Esophagus squamous epithelium (tissue), 5 donors: ENCODE data around the gene DDX53. TPM values are rescaled to one million over a fixed set of nuclear protein-coding genes. Genes with fewer than 3 reads are reported as not detected.

Source experiments
- DNase-seq: peaks from one replicate; lab custom pipeline; 2025; lab: John Stamatoyannopoulos, UW
- H3K27ac ChIP-seq, 4 donors: fragments of 200-600 bp; sonication (generic); one replicate each; pipeline ENCODE4 v1.5.1; 2016 to 2019; ENCODE audit warnings: mild to moderate bottlenecking in 1 of 4
- H3K27me3 ChIP-seq, 4 donors: fragments of 200-600 bp; sonication (generic); 1 replicate in 3 of 4; 2 replicates in 1 of 4; pipeline versions ENCODE4 v1.5.1 to v1.6.0; 2017 to 2021; ENCODE audit warnings: antibody characterized with exemption in 1 of 4
- H3K36me3 ChIP-seq, 3 donors: fragments of 200-600 bp; sonication (generic); one replicate each; pipeline ENCODE4 v1.5.1; 2016 to 2019
- H3K4me1 ChIP-seq, 3 donors: fragments of 200-600 bp; sonication (generic); one replicate each; pipeline ENCODE4 v1.5.1; 2017 to 2019
- H3K4me3 ChIP-seq, 4 donors: fragments of 200-600 bp; sonication (generic); 1 replicate in 3 of 4; 2 replicates in 1 of 4; pipeline ENCODE4 v1.5.1; 2016 to 2019; ENCODE audit warnings: mild to moderate bottlenecking in 2 of 4, moderate library complexity in 1 of 4
- H3K9me3 ChIP-seq, 3 donors: fragments of 200-600 bp; sonication (generic); one replicate each; pipeline ENCODE4 v1.5.1; 2016 to 2019
- CTCF ChIP-seq, 6 experiments: fragments of 450-650 bp in 4 of 6; fragments of 200-600 bp in 2 of 6; sonication (generic) in 2 of 6; IDR thresholded peaks; one replicate each; pipeline ENCODE4 v1.5.1; 2016 to 2019; ENCODE audit warnings: antibody characterized with exemption in 6 of 6, mild to moderate bottlenecking in 4 of 6, moderate library complexity in 4 of 6
- POLR2A ChIP-seq, 4 donors: fragments of 450-650 bp; IDR thresholded peaks; one replicate each; pipeline ENCODE4 v1.6.1; 2017; ENCODE audit warnings: antibody characterized with exemption in 4 of 4, mild to moderate bottlenecking in 4 of 4, moderate library complexity in 3 of 4
- WGBS, 2 donors: methylation state at CpG; one replicate each; pipeline ENCODE4 v1.1.5; 2018; 5-methylcytosine and 5-hydroxymethylcytosine counted together
- intact Hi-C: fragments of 100-400 bp; cut with DNase I; formaldehyde crosslinking; loops from one replicate; pipeline ENCODE4 v1.15.0; 2022
- total RNA-seq, 4 donors: library from RNA; depleted of rRNA; stranded (reverse); fragments of >200 nt; gene quantifications; one replicate each; pipeline ENCODE4 v1.1.0, GENCODE V29; 2016
- donor health status: DM: yes; HTN: yes; CAD: no.

Gene DDX53
- total RNA-seq, 4 donors from 2014 or later: not detected

DNA sequence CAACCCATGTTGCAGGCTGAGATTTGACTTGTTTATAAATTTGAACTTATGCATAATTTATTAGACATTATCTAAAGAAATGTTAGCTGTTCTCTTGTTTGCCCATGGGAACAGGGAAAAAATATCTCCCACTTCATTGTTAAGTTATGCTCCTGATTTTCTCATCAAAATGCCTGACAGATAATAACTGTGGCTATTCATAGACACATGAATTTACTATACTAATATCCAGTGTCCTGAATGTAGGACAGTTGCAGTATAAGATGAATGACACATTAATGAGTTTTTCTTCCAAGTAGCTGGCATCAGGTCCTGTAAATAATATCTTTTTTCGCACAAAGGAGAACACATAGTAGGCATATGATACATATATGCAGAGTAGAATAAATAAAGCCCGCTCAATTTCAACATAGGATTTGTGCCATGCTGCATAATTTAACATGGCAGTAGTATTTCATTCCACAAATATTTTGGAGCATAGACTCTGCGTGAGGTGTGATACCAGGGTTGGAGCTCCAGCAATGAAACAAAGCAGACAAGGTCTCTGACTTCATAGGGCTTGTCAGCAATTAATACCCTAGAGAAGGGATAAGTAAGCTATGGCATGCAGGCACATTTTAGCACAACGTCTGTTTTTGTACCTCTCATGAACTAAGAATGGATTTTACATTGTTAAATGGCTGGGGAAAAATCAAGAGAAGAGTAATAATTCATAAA, 40.4 kb upstream of the DDX53 start:
- Histone ChIP-seq H3K27me3 (no peaks in the 10 kb centered on the region), H3K4me1 (no peaks in the 10 kb centered on the region), H3K27ac (no peak overlapping the region), H3K4me3 (no peak overlapping the region), H3K9me3 (no peaks in the 10 kb centered on the region), H3K36me3 (no peaks in the 10 kb centered on the region)
- DNase-seq: no peak
- WGBS, 2 donors: 70% methylated on average over 4 of the region's 4 CpGs
- TF ChIP-seq CTCF (IDR thresholded peaks at IDR 0.05) (no peak), POLR2A (IDR thresholded peaks at IDR 0.05) (no peak)
- intact Hi-C loops: no loop called here

DNA sequence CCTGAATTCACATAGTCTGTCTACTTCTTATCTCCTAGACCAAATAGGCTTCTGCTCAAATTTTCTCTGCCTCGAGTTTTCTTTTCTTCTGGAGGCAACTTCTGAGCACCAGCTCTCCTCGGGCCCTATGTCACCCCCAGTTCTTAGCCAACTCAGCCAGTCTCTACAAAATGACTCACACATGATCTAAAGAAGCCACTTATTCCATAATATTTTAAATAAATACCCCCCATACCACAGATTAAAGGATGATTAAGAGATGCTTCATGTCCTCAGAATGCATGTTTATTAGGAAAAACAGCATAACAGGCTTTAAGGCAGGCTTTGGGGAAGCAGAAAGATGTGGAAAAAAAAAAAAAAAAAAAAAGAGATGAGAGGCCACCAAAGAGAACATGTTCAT, 36.6 kb upstream of the DDX53 start:
- 47 to 67% methylated on average over 1 to 2 of the region's 2 CpGs for WGBS, 2 donors
- TF ChIP-seq POLR2A (IDR thresholded peaks at IDR 0.05) (no peak), CTCF (IDR thresholded peaks at IDR 0.05) (no peak)
- Histone ChIP-seq H3K27me3 (no peaks in the 10 kb centered on the region), H3K27ac (no peak overlapping the region), H3K4me3 (no peak overlapping the region), H3K9me3 (no peaks in the 10 kb centered on the region), H3K36me3 (no peaks in the 10 kb centered on the region), H3K4me1 (no peaks in the 10 kb centered on the region)
- DNase-seq: no peak
- intact Hi-C loops: no loop called here

- no peak for TF ChIP-seq POLR2A (IDR thresholded peaks at IDR 0.05)
- no peak for TF ChIP-seq CTCF (IDR thresholded peaks at IDR 0.05)
- 76 to 93% methylated on average over 2 of the region's 2 CpGs for WGBS, 2 donors
- no peaks in the 10 kb centered on the region for H3K27me3 ChIP-seq
- H3K36me3 ChIP-seq: no peaks in the 10 kb centered on the region
- H3K4me3 ChIP-seq: no peak overlapping the region
- H3K9me3 ChIP-seq: no peaks in the 10 kb centered on the region
- intact Hi-C loops: no loop called here
- H3K4me1 ChIP-seq: no peaks in the 10 kb centered on the region
- no peak overlapping the region for H3K27ac ChIP-seq
- no peak for DNase-seq
These were observed 31.3 kb upstream of the DDX53 start for GRCh38 chrX:22968494-22968893.

DNA sequence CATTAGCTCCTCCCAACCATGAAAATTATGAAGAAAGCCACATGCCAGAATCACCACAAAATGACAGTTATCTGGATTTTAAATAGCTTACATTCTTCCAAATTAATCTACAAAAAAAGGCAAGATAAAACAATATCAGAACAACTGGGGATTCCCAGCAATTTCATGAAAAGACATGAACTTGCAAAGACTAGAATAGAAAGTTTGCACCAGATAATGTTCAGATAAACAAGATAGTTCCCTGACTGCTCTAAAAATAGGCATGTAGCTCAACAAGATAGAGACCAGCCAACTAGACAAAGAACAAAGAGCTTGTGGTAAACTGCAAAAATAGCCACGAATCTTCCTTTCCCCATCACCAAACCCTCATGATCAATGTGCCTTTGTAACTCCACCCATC, 30.3 kb upstream of the DDX53 start:
- intact Hi-C loops: no loop called here
- no peaks in the 10 kb centered on the region for H3K4me1 ChIP-seq
- H3K27ac ChIP-seq: no peak overlapping the region
- H3K9me3 ChIP-seq: no peaks in the 10 kb centered on the region
- no peaks in the 10 kb centered on the region for H3K36me3 ChIP-seq
- H3K27me3 ChIP-seq: no peaks in the 10 kb centered on the region
- no peak for DNase-seq
- 11 to 15% methylated on average over 1 of the region's 1 CpG for WGBS, 2 donors
- TF ChIP-seq CTCF (IDR thresholded peaks at IDR 0.05) (no peak), POLR2A (IDR thresholded peaks at IDR 0.05) (no peak)
- no peak overlapping the region for H3K4me3 ChIP-seq

DNA sequence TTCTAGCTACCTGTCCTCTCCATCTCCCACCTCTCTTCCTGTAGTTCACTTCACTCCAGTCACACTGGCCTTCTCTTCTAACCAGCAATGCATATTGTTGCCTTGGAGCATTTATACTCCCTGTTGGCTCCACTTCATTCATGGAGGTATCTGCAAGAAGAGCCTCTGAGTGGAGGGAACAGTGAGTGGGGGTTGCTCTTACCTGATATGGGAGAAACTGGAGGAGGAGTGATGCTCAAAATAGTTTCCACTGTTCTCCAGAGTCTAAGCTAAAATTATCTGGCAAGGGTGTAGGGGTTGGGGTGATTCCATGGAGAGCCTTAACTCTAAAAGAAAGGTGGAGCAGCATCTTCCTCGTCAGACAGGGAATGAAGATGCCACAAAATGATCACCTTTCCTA, 28.9 kb upstream of the DDX53 start:
- WGBS, 2 donors: 56 to 100% methylated on average over 1 of the region's 1 CpG
- no peak for DNase-seq
- intact Hi-C loops: no loop called here
- H3K36me3 ChIP-seq: no peaks in the 10 kb centered on the region
- H3K4me3 ChIP-seq: no peak overlapping the region
- no peaks in the 10 kb centered on the region for H3K4me1 ChIP-seq
- no peaks in the 10 kb centered on the region for H3K27me3 ChIP-seq
- no peaks in the 10 kb centered on the region for H3K9me3 ChIP-seq
- no peak overlapping the region for H3K27ac ChIP-seq
- no peak for TF ChIP-seq POLR2A (IDR thresholded peaks at IDR 0.05)
- TF ChIP-seq CTCF (IDR thresholded peaks at IDR 0.05): no peak
